Measurements from ENCODE around the gene REC8. TPM values are rescaled to one million over a fixed set of nuclear protein-coding genes. Genes with fewer than 3 reads are reported as not detected.

REC8 gene
- total and polyA plus RNA-seq, 2 experiments from 2014 or later, result 44.8 to 170 TPM

- Histone ChIP-seq H3K4me2 (no peak overlapping the region), H3K36me3 (replicated peaks; ENCODE audit: insufficient read depth, low read depth) (no peaks in the 10 kb centered on the region)
- 96% methylated on average over 10 of the region's 10 CpGs for WGBS (ENCODE audit: low lambda C conversion rate, missing lambda C conversion rate)
Measured at GRCh38 chr14:24190416-24190815, 18.5 kb downstream of the REC8 start.

GRCh38 chr14:24192933-24193332 lies 21.1 kb downstream of the REC8 start:
- Histone ChIP-seq H3K4me3 (no peak overlapping the region), H3K9me2 (replicated peaks; ENCODE audit: insufficient read depth) (no peaks in the 10 kb centered on the region), H3K4me1 (ENCODE audit: insufficient read depth) (peaks cover 14% of the 10 kb centered on the region), H3K79me2 (peaks cover 48% of the 10 kb centered on the region), H3K4me2 (no peak overlapping the region), H3K27ac (no peak overlapping the region), H3K36me3 (replicated peaks; ENCODE audit: insufficient read depth, low read depth) (no peaks in the 10 kb centered on the region), H2AFZ (no peak overlapping the region), H4K20me1 (ENCODE audit: insufficient read depth, poor library complexity, severe bottlenecking) (no peaks in the 10 kb centered on the region), H3K9me3 (ENCODE audit: low read depth) (no peaks in the 10 kb centered on the region), H3K27me3 (no peaks in the 10 kb centered on the region)
- DNase-seq (ENCODE audit: low spot score), result no peak
- no peak for TF ChIP-seq CTCF (IDR thresholded peaks at IDR 0.05; ENCODE audit: poor library complexity)
- TF ChIP-seq EZH2 (IDR thresholded peaks at IDR 0.05; ENCODE audit: borderline replicate concordance), result no peak
- TF ChIP-seq EZH2phosphoT487 (IDR thresholded peaks at IDR 0.05; ENCODE audit: low read depth, severe bottlenecking, unreplicated experiment), result no peak
- 97% methylated on average over 15 of the region's 15 CpGs for WGBS (ENCODE audit: low lambda C conversion rate, missing lambda C conversion rate)

More at GRCh38 chr14:24190416-24190815, 18.5 kb downstream of the REC8 start:
- Histone ChIP-seq H3K9me3 (ENCODE audit: low read depth) (no peaks in the 10 kb centered on the region), H3K27me3 (no peaks in the 10 kb centered on the region), H2AFZ (no peak overlapping the region), H3K4me3 (no peak overlapping the region), H4K20me1 (ENCODE audit: insufficient read depth, poor library complexity, severe bottlenecking) (no peaks in the 10 kb centered on the region), H3K27ac (no peak overlapping the region), H3K79me2 (peaks cover 46% of the 10 kb centered on the region), H3K9me2 (replicated peaks; ENCODE audit: insufficient read depth) (no peaks in the 10 kb centered on the region), H3K4me1 (ENCODE audit: insufficient read depth) (peaks cover 14% of the 10 kb centered on the region)
- no peak for DNase-seq (ENCODE audit: low spot score)
- no peak for TF ChIP-seq CTCF (IDR thresholded peaks at IDR 0.05; ENCODE audit: poor library complexity)
- TF ChIP-seq EZH2 (IDR thresholded peaks at IDR 0.05; ENCODE audit: borderline replicate concordance), result no peak
- no peak for TF ChIP-seq EZH2phosphoT487 (IDR thresholded peaks at IDR 0.05; ENCODE audit: low read depth, severe bottlenecking, unreplicated experiment)

- Histone ChIP-seq H3K4me3 (peak overlapping the region; percentile 95), H3K79me2 (peaks cover 58% of the 10 kb centered on the region), H3K36me3 (replicated peaks; ENCODE audit: insufficient read depth, low read depth) (no peaks in the 10 kb centered on the region), H4K20me1 (ENCODE audit: insufficient read depth, poor library complexity, severe bottlenecking) (no peaks in the 10 kb centered on the region), H3K4me2 (peak overlapping the region; percentile 94), H3K27me3 (no peaks in the 10 kb centered on the region), H3K9me2 (replicated peaks; ENCODE audit: insufficient read depth) (no peaks in the 10 kb centered on the region), H3K9me3 (ENCODE audit: low read depth) (no peaks in the 10 kb centered on the region), H3K4me1 (ENCODE audit: insufficient read depth) (peaks cover 13% of the 10 kb centered on the region), H2AFZ (no peak overlapping the region), H3K27ac (peak overlapping the region; percentile 99)
- no peak for DNase-seq (ENCODE audit: low spot score)
- TF ChIP-seq EZH2phosphoT487 (IDR thresholded peaks at IDR 0.05; ENCODE audit: low read depth, severe bottlenecking, unreplicated experiment) (no peak), CTCF (IDR thresholded peaks at IDR 0.05; ENCODE audit: poor library complexity) (no peak), EZH2 (IDR thresholded peaks at IDR 0.05; ENCODE audit: borderline replicate concordance) (no peak)
- 91% methylated on average over 7 of the region's 7 CpGs for WGBS (ENCODE audit: low lambda C conversion rate, missing lambda C conversion rate)
Measured at GRCh38 chr14:24194186-24194872, 22.4 kb downstream of the REC8 start.

Data from hepatocyte (in vitro differentiated cells).